ENCODE measurements around the gene ASCC1. TPM values are rescaled to one million over a fixed set of nuclear protein-coding genes. Genes with fewer than 3 reads are reported as not detected.
"Not testable (repeated sequence)": the region's sequence is repeated elsewhere in the genome, so short reads cannot be mapped to it uniquely, and the experiment has no call there.

ASCC1 gene
- polyA plus RNA-seq, 1 experiment, result 18.5 TPM

- TF ChIP-seq, protein P1, sequence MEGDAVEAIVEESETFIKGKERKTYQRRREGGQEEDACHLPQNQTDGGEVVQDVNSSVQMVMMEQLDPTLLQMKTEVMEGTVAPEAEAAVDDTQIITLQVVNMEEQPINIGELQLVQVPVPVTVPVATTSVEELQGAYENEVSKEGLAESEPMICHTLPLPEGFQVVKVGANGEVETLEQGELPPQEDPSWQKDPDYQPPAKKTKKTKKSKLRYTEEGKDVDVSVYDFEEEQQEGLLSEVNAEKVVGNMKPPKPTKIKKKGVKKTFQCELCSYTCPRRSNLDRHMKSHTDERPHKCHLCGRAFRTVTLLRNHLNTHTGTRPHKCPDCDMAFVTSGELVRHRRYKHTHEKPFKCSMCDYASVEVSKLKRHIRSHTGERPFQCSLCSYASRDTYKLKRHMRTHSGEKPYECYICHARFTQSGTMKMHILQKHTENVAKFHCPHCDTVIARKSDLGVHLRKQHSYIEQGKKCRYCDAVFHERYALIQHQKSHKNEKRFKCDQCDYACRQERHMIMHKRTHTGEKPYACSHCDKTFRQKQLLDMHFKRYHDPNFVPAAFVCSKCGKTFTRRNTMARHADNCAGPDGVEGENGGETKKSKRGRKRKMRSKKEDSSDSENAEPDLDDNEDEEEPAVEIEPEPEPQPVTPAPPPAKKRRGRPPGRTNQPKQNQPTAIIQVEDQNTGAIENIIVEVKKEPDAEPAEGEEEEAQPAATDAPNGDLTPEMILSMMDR (IDR thresholded peaks at IDR 0.05; ENCODE audit: insufficient read depth, low read depth, low read length), result no peak
- ChIA-PET POLR2A (no interaction called here), CTCF (no interaction called here)
- Histone ChIP-seq H3K36me3 (ENCODE audit: control insufficient read depth, insufficient read depth, low read length) (no peaks in the 10 kb centered on the region; the same call in 1 of the 2 replicates), H3K27me3 (ENCODE audit: control insufficient read depth, insufficient read depth, low read length) (no peaks in the 10 kb centered on the region), H3K4me3 (ENCODE audit: low read depth, low read length) (no peak overlapping the region)
- no peak for DNase-seq (ENCODE audit: low read depth)
Measured at GRCh38 chr10:72110673-72111401, 105.2 kb downstream of the ASCC1 start.

DNA sequence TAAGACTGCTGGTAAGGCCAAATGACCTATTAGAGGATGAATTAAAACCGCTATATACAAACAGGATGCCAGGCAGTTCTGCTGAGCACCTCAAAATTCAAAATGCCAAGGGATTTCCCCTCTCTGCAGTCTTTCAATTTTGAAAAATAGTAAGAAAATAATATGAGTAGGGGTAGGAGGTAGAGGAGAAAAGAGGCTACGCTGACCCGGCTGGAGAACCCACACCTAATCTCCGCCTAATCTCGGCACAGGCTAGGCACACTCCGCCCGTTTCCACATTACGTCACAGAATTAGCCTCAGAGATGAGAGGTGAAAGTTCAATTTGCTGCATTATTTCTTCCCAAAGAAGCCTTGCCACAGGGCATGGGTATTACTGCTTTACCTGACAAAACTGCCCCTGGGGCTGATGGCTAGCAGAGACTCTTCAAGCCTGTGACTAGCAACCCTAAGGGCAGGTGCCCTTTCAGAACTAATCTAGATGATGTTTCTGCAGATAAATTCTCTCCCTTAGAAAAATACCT, 106.4 kb downstream of the ASCC1 start:
- CTCF ChIA-PET, result no interaction called here
- POLR2A ChIA-PET, result no interaction called here

GRCh38 chr10:72108830-72109635, 107.0 kb downstream of the ASCC1 start:
- Histone ChIP-seq H3K36me3 (ENCODE audit: control insufficient read depth, insufficient read depth, low read length) (no peaks in the 10 kb centered on the region; the same call in 1 of the 2 replicates), H3K27me3 (ENCODE audit: control insufficient read depth, insufficient read depth, low read length) (no peaks in the 10 kb centered on the region), H3K4me3 (ENCODE audit: low read depth, low read length) (no peak overlapping the region)
- TF ChIP-seq, protein P1 (IDR thresholded peaks at IDR 0.05; ENCODE audit: insufficient read depth, low read depth, low read length), result no peak
- no peak for DNase-seq (ENCODE audit: low read depth)
- ChIA-PET POLR2A (no interaction called here), CTCF (interaction anchor here (0.6 to 2.9 kb wide), 4 partner anchors 10 to 17 kb away, joined by 3 to 12 read pairs (median 4); no protein-coding TSS in a partner anchor)

More for the DNA sequence above, 106.4 kb downstream of the ASCC1 start:
- TF ChIP-seq, protein P1 (IDR thresholded peaks at IDR 0.05; ENCODE audit: insufficient read depth, low read depth, low read length), result no peak
- Histone ChIP-seq H3K27me3 (ENCODE audit: control insufficient read depth, insufficient read depth, low read length) (no peaks in the 10 kb centered on the region), H3K4me3 (ENCODE audit: low read depth, low read length) (no peak overlapping the region), H3K36me3 (ENCODE audit: control insufficient read depth, insufficient read depth, low read length) (no peaks in the 10 kb centered on the region; the same call in 1 of the 2 replicates)
- no peak for DNase-seq (ENCODE audit: low read depth)

DNA sequence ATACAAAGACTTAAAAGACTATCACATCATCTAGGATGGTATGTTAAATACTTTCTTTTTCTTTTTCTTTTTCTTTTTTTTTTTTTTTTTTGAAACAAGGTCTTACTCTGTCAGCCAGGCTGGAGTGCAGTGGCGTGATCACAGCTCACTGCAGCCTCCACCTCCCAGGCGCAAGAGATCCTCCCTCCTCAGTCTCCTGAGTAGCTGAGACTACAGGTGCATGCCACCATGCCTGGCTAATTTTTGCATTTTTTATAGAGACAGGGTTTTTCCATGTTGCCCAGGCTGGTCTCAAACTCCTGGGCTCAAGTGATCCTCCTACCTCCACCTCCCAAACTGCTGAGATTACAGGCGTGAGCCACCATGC, 108.1 kb downstream of the ASCC1 start:
- DNase-seq (ENCODE audit: low read depth); POLR2A ChIA-PET; H3K4me3 ChIP-seq (ENCODE audit: low read depth, low read length); H3K36me3 ChIP-seq (ENCODE audit: control insufficient read depth, insufficient read depth, low read length); H3K27me3 ChIP-seq (ENCODE audit: control insufficient read depth, insufficient read depth, low read length): not testable (repeated sequence)
- CTCF ChIA-PET, result interaction anchor here (0.6 to 2.9 kb wide), 3 partner anchors 14 to 232 kb away, joined by 3 to 12 read pairs (median 4); no protein-coding TSS in a partner anchor

DNA sequence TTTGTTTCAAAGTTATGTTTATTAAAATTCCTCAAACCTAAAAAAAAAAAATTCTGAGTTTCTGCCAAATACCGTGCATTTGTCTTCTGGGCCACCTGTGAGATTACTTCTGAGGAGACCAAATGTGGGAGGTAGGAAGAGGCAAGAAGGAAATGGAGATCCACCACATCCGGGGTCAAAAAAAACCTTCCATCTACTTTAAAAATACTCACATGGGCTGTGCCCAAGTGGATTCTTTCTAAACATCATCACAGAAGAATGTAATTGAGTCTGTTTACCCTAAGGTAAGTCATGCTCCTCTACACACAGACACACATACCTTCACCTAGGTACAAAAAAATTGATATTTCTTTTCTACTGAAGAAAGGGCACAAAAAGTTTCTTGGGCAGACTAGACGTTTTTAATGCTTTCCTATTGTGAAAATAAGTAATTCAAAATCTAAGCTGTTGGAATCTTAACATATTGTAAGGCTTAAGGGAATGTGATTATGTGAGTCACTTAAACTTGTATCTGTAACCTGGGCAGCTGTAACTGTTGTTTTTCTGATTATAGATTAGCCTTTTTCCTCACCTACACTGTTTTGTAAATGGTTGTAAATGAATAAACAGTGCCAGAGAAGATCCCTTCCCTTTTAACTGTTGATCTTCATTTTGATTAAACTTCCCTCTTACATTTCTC, 108.6 kb downstream of the ASCC1 start:
- POLR2A ChIA-PET, result no interaction called here
- CTCF ChIA-PET, result interaction anchor here (0.6 to 2.9 kb wide), 3 partner anchors 15 to 232 kb away, joined by 3 to 12 read pairs (median 4); no protein-coding TSS in a partner anchor
- no peaks in the 10 kb centered on the region; the same call in 1 of the 2 replicates for H3K36me3 ChIP-seq (ENCODE audit: control insufficient read depth, insufficient read depth, low read length)
- TF ChIP-seq, protein P1 (IDR thresholded peaks at IDR 0.05; ENCODE audit: insufficient read depth, low read depth, low read length), result no peak
- DNase-seq (ENCODE audit: low read depth), result no peak
- no peak overlapping the region for H3K4me3 ChIP-seq (ENCODE audit: low read depth, low read length)
- no peaks in the 10 kb centered on the region for H3K27me3 ChIP-seq (ENCODE audit: control insufficient read depth, insufficient read depth, low read length)

Measured in BJ (cell line).